Endothelial cell (in vitro differentiated cells): ENCODE results near the gene KIF13A. TPM values are rescaled to one million over a fixed set of nuclear protein-coding genes. Genes with fewer than 3 reads are reported as not detected.
"Not testable (repeated sequence)": the region's sequence is repeated elsewhere in the genome, so short reads cannot be mapped to it uniquely, and the experiment has no call there.

Source experiments
- DNase-seq: peaks from one replicate; pipeline ENCODE4 v3.0.0; 2021; ENCODE audit warnings: low spot score
- H3K27ac Mint-ChIP-seq: one replicate; pipeline ENCODE4 v1.8.0; 2021; ENCODE audit warnings: mixed read lengths, inconsistent platforms; ENCODE audit not compliant: unreplicated experiment
- H3K27me3 Mint-ChIP-seq: one replicate; pipeline ENCODE4 v1.8.0; 2021; ENCODE audit warnings: mild to moderate bottlenecking, moderate library complexity, mixed read lengths, inconsistent platforms; ENCODE audit not compliant: unreplicated experiment
- H3K36me3 Mint-ChIP-seq: one replicate; pipeline ENCODE4 v1.8.0; 2021; ENCODE audit warnings: mild to moderate bottlenecking, low read depth, mixed read lengths, inconsistent platforms; ENCODE audit not compliant: unreplicated experiment
- H3K4me1 Mint-ChIP-seq: one replicate; pipeline ENCODE4 v1.8.0; 2021; ENCODE audit warnings: mild to moderate bottlenecking, mixed read lengths, inconsistent platforms; ENCODE audit not compliant: unreplicated experiment
- H3K4me3 Mint-ChIP-seq: one replicate; pipeline ENCODE4 v1.8.0; 2021; ENCODE audit warnings: mild to moderate bottlenecking, mixed read lengths, inconsistent platforms; ENCODE audit not compliant: unreplicated experiment
- H3K9me3 Mint-ChIP-seq: one replicate; pipeline ENCODE4 v1.8.0; 2021; ENCODE audit warnings: mixed read lengths, inconsistent platforms; ENCODE audit not compliant: unreplicated experiment
- CTCF ChIP-seq: fragments of 200-600 bp; sonication (generic); IDR thresholded peaks from one replicate; pipeline ENCODE4 v1.5.0; 2021; ENCODE audit warnings: antibody characterized with exemption; ENCODE audit not compliant: unreplicated experiment
- total RNA-seq: library from RNA; stranded (reverse); fragmentation: NEBNext Ultra II Directional; extraction: Animal tissue kit (Norgen Biotek cat#: 25700); gene quantifications from one replicate; pipeline ENCODE4 v1.2.1, GENCODE V29; 2021; ENCODE audit not compliant: unreplicated experiment

The KIF13A gene
- total RNA-seq, 1 donor from 2014 or later, result 139 TPM

GRCh38 chr6:17754254-17754653, 233.2 kb downstream of the KIF13A start:
- no peak overlapping the region for H3K4me3 Mint-ChIP-seq
- H3K4me1 Mint-ChIP-seq, result no peaks in the 10 kb centered on the region
- no peak for TF ChIP-seq CTCF
- peaks cover 4% of the 10 kb centered on the region for H3K27me3 Mint-ChIP-seq
- no peak overlapping the region for H3K27ac Mint-ChIP-seq
- DNase-seq, result no peak
- no peaks in the 10 kb centered on the region for H3K9me3 Mint-ChIP-seq
- no peaks in the 10 kb centered on the region for H3K36me3 Mint-ChIP-seq

GRCh38 chr6:17745324-17745723, 242.1 kb downstream of the KIF13A start:
- not testable (repeated sequence) for H3K27me3 Mint-ChIP-seq, H3K4me1 Mint-ChIP-seq, DNase-seq, H3K27ac Mint-ChIP-seq, H3K9me3 Mint-ChIP-seq, H3K4me3 Mint-ChIP-seq, H3K36me3 Mint-ChIP-seq

- H3K4me3 Mint-ChIP-seq, DNase-seq, H3K27ac Mint-ChIP-seq, H3K4me1 Mint-ChIP-seq, H3K27me3 Mint-ChIP-seq, H3K36me3 Mint-ChIP-seq, H3K9me3 Mint-ChIP-seq: not testable (repeated sequence)
These were observed 242.6 kb downstream of the KIF13A start for GRCh38 chr6:17744757-17745308.

GRCh38 chr6:17744019-17744756, 243.2 kb downstream of the KIF13A start:
- Mint-ChIP-seq H3K4me3 (no peak overlapping the region), H3K27me3 (peaks cover 9% of the 10 kb centered on the region), H3K36me3 (no peaks in the 10 kb centered on the region), H3K27ac (no peak overlapping the region), H3K4me1 (peaks cover 8% of the 10 kb centered on the region), H3K9me3 (no peaks in the 10 kb centered on the region)
- TF ChIP-seq CTCF, result no peak
- DNase-seq, result no peak

- H3K36me3 Mint-ChIP-seq, result peaks cover 7% of the 10 kb centered on the region
- peaks cover 8% of the 10 kb centered on the region for H3K9me3 Mint-ChIP-seq
- H3K27ac Mint-ChIP-seq, result no peak overlapping the region
- no peak for DNase-seq
- no peak for TF ChIP-seq CTCF
- no peak overlapping the region for H3K4me3 Mint-ChIP-seq
- H3K4me1 Mint-ChIP-seq, result peaks cover 8% of the 10 kb centered on the region
- peaks cover 7% of the 10 kb centered on the region for H3K27me3 Mint-ChIP-seq
These were observed 245.9 kb downstream of the KIF13A start for GRCh38 chr6:17741507-17741906.

GRCh38 chr6:17740559-17741220, 246.7 kb downstream of the KIF13A start:
- H3K36me3 Mint-ChIP-seq, result peaks cover 7% of the 10 kb centered on the region
- no peak overlapping the region for H3K4me3 Mint-ChIP-seq
- H3K4me1 Mint-ChIP-seq, result peaks cover 8% of the 10 kb centered on the region
- peaks cover 7% of the 10 kb centered on the region for H3K27me3 Mint-ChIP-seq
- peaks cover 8% of the 10 kb centered on the region for H3K9me3 Mint-ChIP-seq
- no peak for TF ChIP-seq CTCF
- DNase-seq, result no peak
- peak overlapping the region; percentile 5 for H3K27ac Mint-ChIP-seq
